NCI-H2196 (cell line): Measurements from ENCODE around the gene STAT6.

ENCODE experiments used
- DNase-seq: peaks from one replicate; lab custom pipeline; 2025; ENCODE audit not compliant: unreplicated experiment; lab: John Stamatoyannopoulos, UW

STAT6 gene

GRCh38 chr12:57111031-57111734, at the start of gene STAT6:
Gene STAT6, minus strand, starts transcription at chr12:57111362. Its CDS starts 3,084 bp downstream, at chr12:57108278.
- DNase-seq = peak; percentile 53

DNA sequence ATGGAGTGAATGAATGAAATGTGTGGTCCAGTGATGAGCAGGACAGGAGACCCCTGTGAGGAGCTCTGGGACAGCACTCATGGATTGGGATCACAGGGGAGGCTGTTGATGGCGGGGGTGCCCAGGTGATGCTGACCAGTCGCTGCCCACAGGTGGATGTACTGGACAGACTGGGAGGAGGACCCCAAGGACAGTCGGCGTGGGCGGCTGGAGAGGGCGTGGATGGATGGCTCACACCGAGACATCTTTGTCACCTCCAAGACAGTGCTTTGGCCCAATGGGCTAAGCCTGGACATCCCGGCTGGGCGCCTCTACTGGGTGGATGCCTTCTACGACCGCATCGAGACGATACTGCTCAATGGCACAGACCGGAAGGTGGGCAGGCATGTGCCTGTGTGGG, 49.6 kb upstream of the STAT6 start:
- DNase-seq = no peak

DNA sequence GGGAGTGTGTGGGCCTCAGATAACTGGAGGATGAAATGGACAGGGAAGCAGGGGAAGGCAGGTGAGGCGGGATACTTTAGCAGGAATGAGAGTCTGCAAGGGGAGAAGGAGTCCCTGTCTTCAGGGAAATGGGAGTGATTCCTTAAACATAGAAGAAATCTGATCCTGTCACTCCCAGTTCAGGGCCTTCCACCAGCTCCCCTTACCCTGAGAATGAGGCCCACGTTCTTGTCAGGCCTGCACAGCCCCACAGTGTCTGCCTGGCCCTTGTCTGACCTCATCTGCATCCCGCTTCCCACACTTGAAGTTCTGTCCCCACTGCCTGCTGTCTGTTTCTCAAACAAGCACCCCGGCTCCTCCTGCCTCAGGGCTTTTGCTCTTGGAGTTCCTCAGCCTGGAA, 48.9 kb upstream of the STAT6 start:
- no peak for DNase-seq

GRCh38 chr12:57159311-57159710, 48.1 kb upstream of the STAT6 start:
- no peak for DNase-seq

DNA sequence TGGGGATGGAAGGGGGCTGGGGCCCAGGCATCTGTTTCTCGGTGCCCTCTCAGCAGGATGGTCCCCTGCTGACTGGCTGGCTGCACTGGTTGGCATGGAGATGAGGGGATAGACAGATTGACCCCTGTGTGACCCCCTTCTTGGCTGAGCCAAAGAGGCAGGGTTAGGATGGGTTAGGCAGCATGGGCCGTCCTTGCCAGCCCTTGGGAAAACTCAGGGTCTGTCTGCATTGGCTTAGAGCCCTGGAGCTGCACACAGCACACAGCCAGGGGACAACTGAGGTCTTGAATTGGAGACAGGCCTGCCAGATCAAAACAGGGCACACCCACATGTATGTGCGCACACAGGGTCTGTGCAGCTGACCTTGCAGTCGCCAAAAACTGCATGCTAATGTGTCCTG, 47.5 kb upstream of the STAT6 start:
- no peak for DNase-seq

- no peak for DNase-seq
Observed at GRCh38 chr12:57158186-57158585, 47.0 kb upstream of the STAT6 start.

DNA sequence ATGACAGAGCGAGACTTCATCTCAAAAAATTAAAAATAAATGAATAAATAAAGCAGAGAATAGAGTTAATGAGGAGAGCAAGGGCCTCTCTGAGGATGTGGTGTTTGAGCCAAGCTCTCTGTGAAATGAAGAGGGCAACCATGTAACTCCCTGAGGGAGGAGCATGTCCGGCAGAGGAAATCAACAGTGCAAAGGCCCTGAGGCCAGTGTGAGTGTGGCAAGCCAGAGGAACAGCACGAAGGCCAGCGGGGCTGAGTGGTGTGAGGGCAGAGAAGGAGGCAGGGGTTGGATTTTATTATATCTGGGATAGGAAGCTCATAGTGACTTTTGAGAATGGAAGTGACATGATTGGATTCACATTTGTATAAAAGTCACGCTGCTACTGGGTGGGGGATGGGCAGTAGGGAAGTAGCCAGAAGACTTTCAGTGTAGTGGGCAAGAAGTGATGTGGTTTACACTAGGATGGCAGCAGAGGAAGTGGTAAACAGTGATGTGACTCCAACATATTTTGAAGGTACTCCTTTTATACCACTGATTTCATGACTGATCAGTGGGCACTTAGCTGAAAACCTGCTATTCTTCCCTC, 46.5 kb upstream of the STAT6 start:
- DNase-seq = no peak

DNA sequence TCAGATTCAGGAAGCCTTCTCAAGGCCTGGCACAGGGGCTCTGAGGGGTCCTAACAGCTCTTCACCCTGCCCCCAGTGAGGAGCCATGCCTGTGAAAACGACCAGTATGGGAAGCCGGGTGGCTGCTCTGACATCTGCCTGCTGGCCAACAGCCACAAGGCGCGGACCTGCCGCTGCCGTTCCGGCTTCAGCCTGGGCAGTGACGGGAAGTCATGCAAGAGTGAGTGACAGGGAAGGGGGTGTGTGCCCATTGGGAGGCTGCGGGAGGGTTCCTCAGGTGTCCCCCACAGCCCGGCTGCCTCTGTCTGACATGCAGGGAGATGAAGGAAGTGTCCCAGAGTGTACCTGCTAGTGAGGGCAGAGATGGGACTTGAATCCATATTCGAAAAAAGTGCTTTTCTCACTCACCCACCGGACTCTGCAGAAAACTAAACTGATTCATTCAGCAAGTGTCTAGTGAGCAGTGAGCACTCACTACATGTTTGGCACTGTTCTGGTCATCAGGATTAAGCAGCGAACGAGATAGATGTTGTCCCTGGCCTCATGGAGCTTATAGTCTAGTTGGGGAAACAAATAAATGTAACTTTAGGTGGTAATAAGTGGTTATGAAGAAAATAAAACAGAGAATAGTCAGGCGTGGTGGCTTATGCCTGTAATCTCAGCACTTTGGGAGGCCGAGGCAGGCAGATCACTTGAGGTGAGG, 45.7 kb upstream of the STAT6 start:
- no peak for DNase-seq

DNA sequence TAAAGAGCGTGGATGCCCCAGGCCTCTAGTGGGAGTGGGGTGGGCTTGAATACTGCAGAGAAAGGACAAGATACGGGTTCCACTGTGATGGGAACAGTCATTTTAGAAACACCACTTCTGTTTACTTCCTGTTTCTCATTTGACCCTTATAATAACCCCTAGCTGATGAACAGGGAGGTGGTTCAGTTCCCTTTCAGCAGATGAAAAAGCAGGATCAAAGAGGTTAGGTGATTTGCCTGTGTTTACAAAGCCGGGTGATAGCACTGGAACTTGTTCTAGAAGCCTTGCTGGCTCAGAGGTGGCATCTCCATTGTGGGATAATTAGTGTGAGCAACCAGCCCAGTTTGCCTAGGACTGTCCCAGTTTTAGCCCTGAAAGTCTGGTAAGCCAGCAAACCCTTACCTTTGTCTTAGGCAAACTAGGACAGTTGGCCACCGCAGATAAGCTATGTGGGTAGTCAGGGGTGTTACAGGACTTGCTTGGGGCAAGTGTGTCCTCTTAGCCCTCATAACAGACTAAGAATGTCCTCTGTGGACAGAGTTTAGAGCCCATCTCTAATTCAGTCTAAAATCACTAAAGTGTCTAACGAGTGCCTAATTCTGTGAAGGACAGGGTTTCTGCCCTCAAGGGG, 43.8 kb upstream of the STAT6 start:
- DNase-seq = no peak

- DNase-seq = no peak
Observed at GRCh38 chr12:57154076-57154475, 42.9 kb upstream of the STAT6 start.

DNA sequence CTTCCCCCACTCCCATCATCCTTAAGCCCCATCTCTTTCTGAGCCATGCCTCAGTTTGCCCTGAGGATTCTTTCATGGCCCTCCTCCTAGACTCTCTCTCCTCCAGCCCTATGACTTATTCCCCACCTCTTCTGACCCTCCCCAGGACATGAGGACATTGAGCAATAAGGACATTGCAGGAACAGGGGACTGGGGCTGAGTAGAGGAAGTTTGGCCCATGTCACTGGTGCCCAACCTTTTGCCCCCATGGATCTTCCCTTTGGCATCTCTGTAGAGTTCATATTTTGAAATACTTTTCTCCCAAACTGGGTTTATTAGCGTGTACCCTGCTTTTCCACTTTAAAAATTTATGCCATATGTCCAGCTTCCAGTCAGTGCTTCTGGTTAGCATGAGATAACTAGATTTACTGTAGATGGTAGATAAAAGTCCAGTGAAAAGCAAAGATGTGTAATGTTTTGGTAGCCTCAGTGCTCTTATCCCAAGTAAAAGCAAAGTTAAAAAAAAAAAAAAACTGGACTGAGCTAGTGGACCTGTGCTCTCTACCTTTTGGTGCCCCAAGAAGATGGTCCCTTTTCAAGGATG, 42.3 kb upstream of the STAT6 start:
- no peak for DNase-seq

DNA sequence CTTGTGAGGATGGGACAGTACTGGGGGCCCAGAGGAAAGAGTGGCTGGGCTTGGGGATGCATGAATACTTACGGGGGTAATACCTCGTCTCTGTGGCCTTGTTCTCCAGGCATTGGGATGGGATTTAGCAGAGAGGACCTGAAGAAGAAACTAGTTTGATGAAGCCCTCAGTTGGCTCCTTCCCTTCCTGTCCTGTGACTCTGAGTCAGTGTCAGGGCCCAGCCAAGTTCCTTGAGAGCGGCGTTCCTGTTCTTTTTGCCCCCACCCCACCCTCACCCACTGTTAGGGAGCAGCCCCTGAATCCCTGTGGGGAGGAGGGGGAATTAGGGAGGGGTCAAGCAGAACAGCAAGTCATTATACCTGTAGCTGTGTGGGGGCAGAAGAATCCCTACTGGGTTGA, 41.5 kb upstream of the STAT6 start:
- no peak for DNase-seq

DNA sequence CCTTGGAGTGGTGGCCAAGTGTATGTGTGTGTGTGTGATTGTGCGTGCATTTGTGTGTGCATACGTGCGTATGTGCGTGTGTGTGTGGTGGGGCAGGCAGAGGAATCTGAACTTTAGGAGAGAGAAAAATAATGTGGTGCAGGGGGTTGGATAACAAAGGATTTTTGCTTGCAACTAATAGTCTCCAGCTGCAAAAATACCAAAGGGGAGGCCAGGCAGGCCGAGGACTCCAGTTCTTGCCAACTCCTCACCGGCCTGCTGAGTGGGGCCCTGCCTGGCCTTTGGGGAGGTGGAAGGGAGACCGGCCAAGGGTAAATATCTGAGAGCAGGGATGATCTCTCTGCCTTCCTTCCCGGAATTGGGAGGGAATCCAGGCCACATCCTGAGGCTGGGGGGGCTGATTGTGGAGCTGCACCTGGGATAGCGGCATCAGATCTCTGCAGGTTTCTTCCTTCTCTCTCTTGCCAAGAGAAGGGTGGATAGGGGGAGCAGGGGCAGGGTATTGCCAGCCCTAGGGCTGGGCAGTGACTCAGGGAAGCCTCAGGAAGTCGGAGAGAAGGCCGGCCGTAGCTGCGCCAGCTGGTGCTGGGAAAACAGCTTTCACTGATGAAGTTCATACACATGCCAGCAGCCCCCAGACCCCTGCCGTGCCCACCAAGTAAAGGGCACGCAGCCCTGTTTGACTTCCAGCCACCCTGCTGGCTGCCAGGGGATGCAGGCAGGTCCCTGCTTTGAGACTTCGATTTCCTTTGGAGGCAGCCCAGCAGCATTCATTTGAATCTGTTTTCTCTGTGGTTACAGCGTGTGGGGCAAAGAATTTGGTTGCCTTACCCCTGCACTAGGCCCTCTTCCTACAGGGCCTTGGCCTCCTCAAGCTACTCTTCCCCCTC, 40.8 kb upstream of the STAT6 start:
- no peak for DNase-seq

DNA sequence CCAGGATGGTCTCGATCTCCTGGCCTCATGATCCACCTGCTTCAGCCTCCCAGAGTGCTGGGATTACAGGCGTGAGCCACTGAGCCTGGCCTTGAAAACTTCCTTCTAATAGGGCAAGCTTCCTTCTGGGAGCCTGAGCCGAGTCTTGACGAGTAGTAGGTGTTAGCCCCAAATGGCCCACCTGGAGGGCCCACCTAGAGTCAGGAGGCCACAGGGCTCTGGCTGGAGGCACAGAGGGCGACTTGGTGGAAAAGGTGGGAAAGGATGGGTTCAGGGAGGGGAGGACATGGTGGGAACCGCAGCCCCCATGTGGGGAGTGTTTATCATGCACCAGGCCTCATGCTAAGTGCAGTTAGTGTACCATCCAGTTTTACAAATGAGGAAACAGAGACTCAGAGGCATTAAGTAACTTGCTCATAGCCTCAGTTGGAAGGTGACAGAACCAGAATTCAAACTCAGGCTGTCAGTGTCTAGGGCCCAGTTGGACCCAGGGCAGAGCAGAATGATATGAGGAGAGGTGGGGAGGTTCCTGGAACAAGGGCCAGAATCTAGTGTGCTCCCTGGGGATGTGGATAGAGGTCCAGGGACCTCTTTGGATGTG, 39.3 kb upstream of the STAT6 start:
- DNase-seq = no peak

GRCh38 chr12:57149245-57149900, 38.2 kb upstream of the STAT6 start:
- DNase-seq = no peak

GRCh38 chr12:57148469-57149244, 37.5 kb upstream of the STAT6 start:
- no peak for DNase-seq

DNA sequence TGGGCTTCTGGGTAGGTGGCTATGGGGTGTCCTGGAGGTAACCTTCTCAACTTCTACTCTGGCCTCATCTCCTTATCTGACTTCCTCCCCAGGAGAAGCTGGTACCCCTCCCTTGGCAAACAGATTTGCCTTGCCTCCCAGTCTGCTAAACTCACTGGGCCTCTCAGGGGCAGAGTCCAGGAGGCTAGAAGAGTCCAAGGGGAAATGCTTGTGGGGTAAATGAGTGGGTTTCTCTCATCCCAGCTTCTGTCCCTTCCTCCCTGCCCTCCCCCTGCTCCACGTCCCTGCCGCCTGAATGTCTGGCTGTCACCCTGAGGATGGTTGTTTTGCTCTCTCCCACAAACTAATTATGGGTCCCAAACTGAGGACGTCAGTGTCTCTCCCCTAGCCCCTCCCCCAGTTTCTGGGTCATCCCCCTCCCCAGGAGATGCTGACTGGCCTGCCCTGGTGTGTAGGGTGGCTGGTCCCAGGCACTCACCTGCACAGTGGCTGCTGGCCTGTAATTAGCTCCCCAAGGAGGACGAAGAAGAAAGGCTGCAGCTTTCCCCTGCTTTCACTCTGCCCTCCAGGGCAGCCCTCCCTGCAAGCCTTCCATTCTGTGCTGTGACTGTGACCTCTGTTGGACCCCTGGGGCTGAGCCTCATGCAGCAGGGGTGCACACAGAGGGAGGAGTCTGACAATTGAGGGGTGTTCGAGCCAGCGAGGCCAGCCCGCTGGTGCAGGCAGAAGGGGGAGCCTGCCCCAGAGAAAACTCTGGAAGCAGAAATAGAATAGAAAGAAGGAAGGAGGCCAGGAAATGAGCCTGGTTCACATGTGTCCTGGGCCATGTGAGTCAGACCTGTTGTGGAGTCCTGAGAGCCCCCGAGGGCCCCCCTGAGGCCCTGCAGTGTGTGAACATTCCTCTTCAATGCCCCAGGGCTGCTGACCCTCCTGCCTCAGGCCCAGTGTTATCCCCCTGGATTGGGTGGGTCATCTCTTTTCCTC, 36.1 kb upstream of the STAT6 start, which contains the start of gene LRP1-AS:
Gene LRP1-AS (minus strand): TSS at position 659 of the 984 bp plus-strand sequence.
- no peak for DNase-seq

DNA sequence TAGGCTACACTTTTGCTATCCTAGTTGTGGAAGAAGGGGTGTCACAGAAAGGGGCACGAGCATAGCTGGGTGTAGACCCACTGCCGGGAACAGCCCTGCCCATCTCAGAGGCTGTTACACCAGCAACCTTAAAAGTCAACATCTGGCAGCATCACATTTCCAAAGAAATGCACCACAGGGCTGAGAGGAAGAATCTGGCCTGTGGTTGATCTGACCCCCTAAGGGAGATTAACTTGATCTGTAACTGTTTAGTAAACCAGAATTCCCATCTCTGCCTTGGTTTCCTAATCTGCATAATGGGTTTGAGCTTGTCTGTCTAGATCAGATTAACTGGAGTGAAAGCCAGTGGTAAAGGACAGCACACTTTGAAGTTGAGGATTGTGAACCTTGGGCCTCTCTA, 34.9 kb upstream of the STAT6 start:
- DNase-seq = no peak
